Non-pigmented ciliary epithelial cell (primary cell): ENCODE measurements around the gene KIAA1210.
"Not testable (repeated sequence)": the region's sequence is repeated elsewhere in the genome, so short reads cannot be mapped to it uniquely, and the experiment has no call there.

Experiments used
- DNase-seq: peaks from one replicate; pipeline ENCODE4 v3.0.0-alpha.2; 2010; ENCODE audit warnings: low read depth

The KIAA1210 gene

DNA sequence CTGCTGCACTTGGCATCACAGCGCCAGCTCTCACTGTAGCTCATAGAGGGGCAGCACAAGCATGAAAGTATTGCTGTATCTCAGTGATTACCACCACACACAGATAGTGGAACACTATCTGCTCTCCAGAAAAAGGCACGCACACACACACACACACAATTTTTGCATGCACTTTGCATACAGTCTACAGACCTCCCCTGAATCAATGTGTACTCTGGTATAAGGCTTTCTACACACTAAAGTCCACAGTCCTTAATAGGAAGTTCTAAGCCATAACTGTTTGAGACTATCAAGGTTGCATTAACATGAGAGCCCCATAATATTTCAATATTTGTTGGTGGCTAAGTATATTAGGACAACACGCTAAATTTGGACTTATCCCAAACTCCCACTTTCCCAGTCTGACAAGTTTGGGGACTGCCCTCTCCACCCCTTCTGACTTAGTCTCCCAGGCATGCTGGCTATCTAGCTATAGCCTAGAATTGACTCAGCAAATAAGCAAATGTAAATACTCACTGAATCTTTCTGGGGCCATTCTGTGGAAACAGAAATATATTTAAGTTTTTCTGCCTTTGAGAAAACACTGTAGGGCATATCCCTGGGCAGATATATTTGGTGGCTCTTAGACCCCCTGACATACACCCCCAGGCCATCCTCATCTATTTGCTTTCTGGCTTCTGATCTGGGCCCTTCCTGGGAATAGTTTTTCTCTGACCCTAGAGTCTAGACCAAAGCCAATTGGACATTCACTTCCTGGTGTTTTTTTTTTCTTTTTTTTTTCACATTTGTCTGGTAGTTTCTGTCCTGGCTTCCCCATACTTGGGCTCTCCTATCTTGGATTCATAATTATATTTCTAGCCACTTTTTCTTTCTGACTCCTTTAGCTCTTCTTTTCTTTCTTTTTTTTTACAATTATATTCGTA lies 91.2 kb downstream of the KIAA1210 start:
- DNase-seq, result no peak

DNA sequence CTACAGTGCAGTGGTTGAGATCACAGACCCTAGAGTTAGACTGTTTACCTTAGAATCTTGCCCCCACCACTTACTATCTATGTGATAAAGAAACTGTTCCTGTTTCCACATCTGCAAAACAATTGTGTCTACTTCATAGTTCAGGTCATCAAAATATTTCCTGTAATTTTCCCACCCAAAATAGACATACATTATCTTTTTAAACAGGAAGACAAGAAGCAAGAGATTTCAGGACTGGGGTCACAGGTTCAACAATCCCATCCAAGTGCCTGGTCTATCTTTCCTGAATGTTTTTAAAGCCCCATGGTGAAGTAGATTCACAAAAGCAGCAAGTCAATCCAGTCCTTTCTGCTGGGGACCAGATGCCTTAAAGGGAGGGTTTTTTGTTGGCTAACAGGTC lies 96.6 kb downstream of the KIAA1210 start:
- DNase-seq, result no peak

DNA sequence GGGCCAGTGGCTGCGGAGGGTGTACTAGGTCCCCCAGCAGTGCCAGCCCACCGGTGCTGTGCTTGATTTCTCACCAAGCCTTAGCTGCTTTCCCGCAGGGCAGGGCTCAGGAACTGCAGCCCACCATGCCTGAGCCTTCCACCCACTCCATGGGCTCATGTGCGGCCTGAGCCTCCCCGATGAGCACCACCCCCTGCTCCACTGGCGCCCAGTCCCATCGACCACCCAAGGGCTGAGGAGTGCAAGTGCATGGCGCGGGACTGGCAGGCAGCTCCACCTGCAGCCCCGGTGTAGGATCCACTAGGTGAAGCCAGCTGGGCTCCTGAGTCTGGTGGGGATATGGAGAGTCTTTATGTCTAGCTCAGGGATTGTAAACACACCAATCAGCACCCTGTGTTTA lies 98.0 kb downstream of the KIAA1210 start:
- DNase-seq, result not testable (repeated sequence)

DNA sequence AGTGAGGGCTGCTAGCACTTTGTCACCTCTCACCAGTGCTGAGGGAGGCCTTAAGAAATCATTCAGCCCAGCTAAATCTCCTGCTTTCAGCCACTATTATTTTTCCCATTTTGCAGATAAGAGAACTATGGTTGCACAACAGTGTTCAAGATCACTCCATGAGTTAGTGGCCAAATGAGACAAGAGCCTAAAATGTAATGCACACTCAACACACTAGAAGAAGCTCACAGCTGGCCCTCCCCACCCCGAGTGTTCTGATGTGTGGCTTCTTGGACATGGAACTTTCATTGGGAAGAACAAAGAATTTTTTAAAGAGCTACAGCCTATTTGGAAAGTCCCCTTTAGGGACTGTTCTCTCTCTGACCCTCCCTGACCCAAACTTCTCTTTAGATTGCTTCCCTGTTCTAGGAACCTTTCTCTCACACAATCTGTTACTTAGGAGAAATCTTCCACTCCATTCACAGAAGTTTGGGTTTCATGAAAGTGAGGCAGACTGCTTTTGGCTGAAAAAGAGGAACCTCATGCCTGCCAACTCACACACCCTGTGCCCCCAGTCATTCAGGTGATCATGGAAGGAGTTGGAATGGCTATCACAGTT lies 98.8 kb downstream of the KIAA1210 start:
- no peak for DNase-seq
